ENCODE data around the gene EHMT1.
"Not testable (repeated sequence)": the region's sequence is repeated elsewhere in the genome, so short reads cannot be mapped to it uniquely, and the experiment has no call there.

EHMT1 gene

DNA sequence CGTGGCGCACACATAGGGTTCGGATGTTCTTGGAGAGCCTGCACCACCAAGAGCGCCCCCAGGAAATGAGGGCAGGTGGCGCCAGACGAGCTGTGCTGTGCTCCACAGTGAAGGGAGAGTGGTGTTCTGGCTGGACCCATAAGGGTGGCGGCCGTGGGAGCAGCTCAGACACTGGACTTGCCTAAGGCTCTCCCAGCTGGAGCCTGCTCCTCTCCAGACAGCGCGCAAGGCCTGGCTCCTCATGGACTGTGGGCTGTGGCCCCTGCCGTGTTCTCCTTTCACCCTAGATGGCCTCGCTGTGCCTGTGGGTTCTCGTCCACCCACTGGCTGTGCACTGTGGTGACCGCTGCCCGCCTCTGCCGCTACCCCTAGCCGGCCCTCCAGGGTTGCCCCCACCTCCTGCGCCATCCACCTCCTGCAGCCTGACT, 92.9 kb downstream of the EHMT1 start:
- H3K79me2 ChIP-seq (ENCODE audit: insufficient read depth, low read depth), result peaks cover 27% of the 10 kb centered on the region; the same call in 1 of the 2 replicates

DNA sequence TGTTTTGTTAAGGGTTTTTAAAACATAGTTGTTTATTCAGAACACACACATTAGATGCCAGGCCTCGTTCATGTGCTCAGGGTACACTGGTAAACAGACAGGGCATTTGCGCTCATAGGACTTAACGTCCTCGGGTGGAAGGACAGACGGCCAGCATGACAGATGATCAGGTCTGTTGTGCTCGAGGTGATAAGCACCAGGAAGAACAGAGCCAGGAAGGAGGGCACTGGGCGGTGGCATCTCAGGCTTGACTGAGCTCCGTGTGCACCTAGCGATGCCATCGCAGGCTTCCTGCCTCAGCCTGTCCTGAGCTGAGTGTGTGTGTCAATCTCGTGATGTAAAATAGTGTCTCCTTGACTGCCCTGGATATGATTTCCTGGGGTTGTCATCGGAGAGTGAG, 96.5 kb downstream of the EHMT1 start:
- Histone ChIP-seq H4K20me1 (ENCODE audit: insufficient read depth) (no peaks in the 10 kb centered on the region), H2AFZ (ENCODE audit: low read depth) (no peak overlapping the region), H3K9ac (no peak overlapping the region), H3K36me3 (ENCODE audit: insufficient read depth) (no peaks in the 10 kb centered on the region; the same call in 1 of the 2 replicates), H3K27ac (no peak overlapping the region), H3K79me2 (ENCODE audit: insufficient read depth, low read depth) (no peaks in the 10 kb centered on the region), H3K4me3 (IDR thresholded peaks at IDR 0.05; ENCODE audit: insufficient read depth, low read depth, low read length) (no peak overlapping the region), H3K27me3 (ENCODE audit: insufficient read depth, low read depth) (no peaks in the 10 kb centered on the region), H3K4me1 (ENCODE audit: low read depth, poor library complexity, severe bottlenecking) (no peaks in the 10 kb centered on the region), H3K4me2 (no peak overlapping the region)
- TF ChIP-seq, protein P1, sequence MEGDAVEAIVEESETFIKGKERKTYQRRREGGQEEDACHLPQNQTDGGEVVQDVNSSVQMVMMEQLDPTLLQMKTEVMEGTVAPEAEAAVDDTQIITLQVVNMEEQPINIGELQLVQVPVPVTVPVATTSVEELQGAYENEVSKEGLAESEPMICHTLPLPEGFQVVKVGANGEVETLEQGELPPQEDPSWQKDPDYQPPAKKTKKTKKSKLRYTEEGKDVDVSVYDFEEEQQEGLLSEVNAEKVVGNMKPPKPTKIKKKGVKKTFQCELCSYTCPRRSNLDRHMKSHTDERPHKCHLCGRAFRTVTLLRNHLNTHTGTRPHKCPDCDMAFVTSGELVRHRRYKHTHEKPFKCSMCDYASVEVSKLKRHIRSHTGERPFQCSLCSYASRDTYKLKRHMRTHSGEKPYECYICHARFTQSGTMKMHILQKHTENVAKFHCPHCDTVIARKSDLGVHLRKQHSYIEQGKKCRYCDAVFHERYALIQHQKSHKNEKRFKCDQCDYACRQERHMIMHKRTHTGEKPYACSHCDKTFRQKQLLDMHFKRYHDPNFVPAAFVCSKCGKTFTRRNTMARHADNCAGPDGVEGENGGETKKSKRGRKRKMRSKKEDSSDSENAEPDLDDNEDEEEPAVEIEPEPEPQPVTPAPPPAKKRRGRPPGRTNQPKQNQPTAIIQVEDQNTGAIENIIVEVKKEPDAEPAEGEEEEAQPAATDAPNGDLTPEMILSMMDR (conservative IDR thresholded peaks at IDR 0.05; ENCODE audit: low read depth, low read length), result no peak

More for the DNA sequence above, 92.9 kb downstream of the EHMT1 start:
- Histone ChIP-seq H2AFZ (ENCODE audit: low read depth) (no peak overlapping the region), H3K4me2 (no peak overlapping the region), H3K4me3 (IDR thresholded peaks at IDR 0.05; ENCODE audit: insufficient read depth, low read depth, low read length) (no peak overlapping the region), H3K9ac (no peak overlapping the region), H3K27ac (no peak overlapping the region), H3K27me3 (ENCODE audit: insufficient read depth, low read depth) (no peaks in the 10 kb centered on the region), H3K4me1 (ENCODE audit: low read depth, poor library complexity, severe bottlenecking) (no peaks in the 10 kb centered on the region), H3K36me3 (ENCODE audit: insufficient read depth) (no peaks in the 10 kb centered on the region; the same call in 1 of the 2 replicates), H4K20me1 (ENCODE audit: insufficient read depth) (no peaks in the 10 kb centered on the region)
- TF ChIP-seq, protein P1 (conservative IDR thresholded peaks at IDR 0.05; ENCODE audit: low read depth, low read length), result no peak

DNA sequence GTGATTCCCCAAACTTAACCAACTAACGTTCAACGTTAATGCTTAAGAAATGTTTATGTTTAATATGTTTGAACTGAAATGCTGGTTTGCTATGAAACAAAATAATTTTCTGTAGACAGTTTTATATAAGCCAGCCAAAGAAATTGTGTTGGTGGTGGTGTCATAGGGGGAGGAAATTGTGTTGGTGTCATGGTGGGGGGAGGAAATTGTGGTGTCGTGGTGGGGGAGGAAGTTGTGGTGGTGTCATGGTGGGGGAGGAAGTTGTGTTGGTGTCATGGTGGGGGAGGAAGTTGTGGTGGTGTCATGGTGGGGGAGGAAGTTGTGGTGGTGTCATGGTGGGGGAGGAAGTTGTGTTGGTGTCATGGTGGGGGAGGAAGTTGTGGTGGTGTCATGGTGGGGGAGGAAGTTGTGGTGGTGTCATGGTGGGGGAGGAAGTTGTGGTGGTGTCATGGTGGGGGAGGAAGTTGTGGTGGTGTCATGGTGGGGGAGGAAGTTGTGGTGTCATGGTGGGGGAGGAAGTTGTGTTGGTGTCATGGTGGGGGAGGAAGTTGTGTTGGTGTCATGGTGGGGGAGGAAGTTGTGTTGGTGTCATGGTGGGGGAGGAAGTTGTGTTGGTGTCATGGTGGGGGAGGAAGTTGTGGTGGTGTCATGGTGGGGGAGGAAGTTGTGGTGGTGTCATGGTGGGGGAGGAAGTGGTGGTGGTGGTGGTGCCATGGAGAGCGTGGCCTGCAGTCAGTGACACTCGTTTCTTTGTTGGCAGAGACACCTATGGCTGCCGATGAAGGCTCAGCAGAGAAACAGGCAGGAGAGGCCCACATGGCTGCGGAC, 97.3 kb downstream of the EHMT1 start:
- not testable (repeated sequence) for H3K36me3 ChIP-seq (ENCODE audit: insufficient read depth); H2AFZ ChIP-seq (ENCODE audit: low read depth); H3K27ac ChIP-seq; H3K27me3 ChIP-seq (ENCODE audit: insufficient read depth, low read depth); H3K79me2 ChIP-seq (ENCODE audit: insufficient read depth, low read depth); H4K20me1 ChIP-seq (ENCODE audit: insufficient read depth); H3K4me2 ChIP-seq; H3K4me3 ChIP-seq (IDR thresholded peaks at IDR 0.05; ENCODE audit: insufficient read depth, low read depth, low read length); H3K4me1 ChIP-seq (ENCODE audit: low read depth, poor library complexity, severe bottlenecking); H3K9ac ChIP-seq

DNA sequence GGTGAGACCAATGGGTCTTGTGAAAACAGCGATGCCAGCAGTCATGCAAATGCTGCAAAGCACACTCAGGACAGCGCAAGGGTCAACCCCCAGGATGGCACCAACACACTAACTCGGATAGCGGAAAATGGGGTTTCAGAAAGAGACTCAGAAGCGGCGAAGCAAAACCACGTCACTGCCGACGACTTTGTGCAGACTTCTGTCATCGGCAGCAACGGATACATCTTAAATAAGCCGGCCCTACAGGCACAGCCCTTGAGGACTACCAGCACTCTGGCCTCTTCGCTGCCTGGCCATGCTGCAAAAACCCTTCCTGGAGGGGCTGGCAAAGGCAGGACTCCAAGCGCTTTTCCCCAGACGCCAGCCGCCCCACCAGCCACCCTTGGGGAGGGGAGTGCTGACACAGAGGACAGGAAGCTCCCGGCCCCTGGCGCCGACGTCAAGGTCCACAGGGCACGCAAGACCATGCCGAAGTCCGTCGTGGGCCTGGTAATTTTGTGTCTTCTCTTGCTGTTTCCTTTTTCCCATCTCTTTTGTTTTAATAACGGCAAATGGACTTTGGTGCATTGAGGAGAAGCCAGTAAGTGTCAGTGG, 98.0 kb downstream of the EHMT1 start:
- Histone ChIP-seq H3K27ac (no peak overlapping the region), H4K20me1 (ENCODE audit: insufficient read depth) (no peaks in the 10 kb centered on the region), H3K36me3 (ENCODE audit: insufficient read depth) (no peaks in the 10 kb centered on the region; the same call in 1 of the 2 replicates), H3K4me1 (ENCODE audit: low read depth, poor library complexity, severe bottlenecking) (no peaks in the 10 kb centered on the region), H3K9ac (no peak overlapping the region), H3K4me3 (IDR thresholded peaks at IDR 0.05; ENCODE audit: insufficient read depth, low read depth, low read length) (no peak overlapping the region), H3K79me2 (ENCODE audit: insufficient read depth, low read depth) (no peaks in the 10 kb centered on the region), H3K27me3 (ENCODE audit: insufficient read depth, low read depth) (no peaks in the 10 kb centered on the region), H2AFZ (ENCODE audit: low read depth) (no peak overlapping the region), H3K4me2 (no peak overlapping the region)
- TF ChIP-seq, protein P1 (conservative IDR thresholded peaks at IDR 0.05; ENCODE audit: low read depth, low read length), result no peak

Data from KMS-11 (cell line).